D721Med (cell line): ENCODE measurements around the gene USP6NL.
"Not testable (repeated sequence)": the region's sequence is repeated elsewhere in the genome, so short reads cannot be mapped to it uniquely, and the experiment has no call there.

ENCODE experiments used
- DNase-seq: peaks from one replicate; pipeline ENCODE4 v3.0.0; 2011; ENCODE audit warnings: low spot score; ENCODE audit not compliant: insufficient read length
- FAIRE-seq: peaks from 2 replicates; lab custom pipeline; 2011; peaks lifted over from hg19 to GRCh38; lab: Jason Lieb, UNC
- CTCF ChIP-seq: IDR thresholded peaks from 2 replicates; pipeline ENCODE4 v1.5.1; 2012; ENCODE audit warnings: mild to moderate bottlenecking, control low read depth; ENCODE audit not compliant: insufficient read depth; ENCODE audit errors: missing control alignments

USP6NL gene

GRCh38 chr10:11631890-11632587 lies 20.6 kb upstream of the USP6NL start:
- FAIRE-seq (no peak), DNase-seq (no peak)

GRCh38 chr10:11631291-11631690 lies 19.8 kb upstream of the USP6NL start:
- FAIRE-seq, result no peak
- no peak for DNase-seq
- no peak for TF ChIP-seq CTCF

More at GRCh38 chr10:11631890-11632587, 20.6 kb upstream of the USP6NL start:
- TF ChIP-seq CTCF, result no peak

- FAIRE-seq, result no peak
- TF ChIP-seq CTCF, result no peak
These were observed 18.3 kb upstream of the USP6NL start for GRCh38 chr10:11629731-11630130.

GRCh38 chr10:11627941-11628340 lies 16.5 kb upstream of the USP6NL start:
- FAIRE-seq, DNase-seq: not testable (repeated sequence)

More at GRCh38 chr10:11629731-11630130, 18.3 kb upstream of the USP6NL start:
- DNase-seq, result no peak

GRCh38 chr10:11626071-11626470 lies 14.6 kb upstream of the USP6NL start:
- FAIRE-seq (no peak), DNase-seq (no peak)
- TF ChIP-seq CTCF, result no peak

- FAIRE-seq (no peak), DNase-seq (no peak)
- TF ChIP-seq CTCF, result no peak
These were observed 13.7 kb upstream of the USP6NL start for GRCh38 chr10:11625019-11625735.

- no peak for TF ChIP-seq CTCF
- FAIRE-seq (no peak), DNase-seq (no peak)
These were observed 5.8 kb upstream of the USP6NL start for GRCh38 chr10:11617233-11617632.
